ENCODE measurements around the gene PHACTR3.
A peak's percentile ranks its signal among the peaks of the same experiment; 100 is the strongest.
"Not testable (repeated sequence)": the region's sequence is repeated elsewhere in the genome, so short reads cannot be mapped to it uniquely, and the experiment has no call there.

The PHACTR3 gene

GRCh38 chr20:59589086-59589684 lies 15.2 kb upstream of the PHACTR3 start:
- DNase-seq = no peak

DNA sequence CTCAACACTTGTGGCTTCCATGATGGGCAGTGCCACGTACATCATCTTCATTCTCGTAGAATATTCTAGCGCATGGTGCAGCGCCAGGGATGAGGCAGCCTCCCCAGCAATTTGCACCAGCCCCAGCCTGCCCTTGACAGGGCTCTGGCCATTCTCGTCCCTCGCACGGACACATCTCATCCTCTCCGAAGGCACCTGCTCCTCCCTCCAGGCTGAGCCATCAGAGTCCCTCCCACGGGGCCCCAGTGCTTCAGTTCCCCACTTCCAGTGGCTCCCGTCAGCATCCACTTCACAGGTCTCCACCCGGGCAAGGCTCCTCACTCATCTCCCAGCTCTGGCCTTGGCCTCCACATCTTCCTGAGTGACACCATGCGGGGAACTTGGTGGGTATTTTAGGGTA lies 13.3 kb upstream of the PHACTR3 start:
- no peak for DNase-seq

DNA sequence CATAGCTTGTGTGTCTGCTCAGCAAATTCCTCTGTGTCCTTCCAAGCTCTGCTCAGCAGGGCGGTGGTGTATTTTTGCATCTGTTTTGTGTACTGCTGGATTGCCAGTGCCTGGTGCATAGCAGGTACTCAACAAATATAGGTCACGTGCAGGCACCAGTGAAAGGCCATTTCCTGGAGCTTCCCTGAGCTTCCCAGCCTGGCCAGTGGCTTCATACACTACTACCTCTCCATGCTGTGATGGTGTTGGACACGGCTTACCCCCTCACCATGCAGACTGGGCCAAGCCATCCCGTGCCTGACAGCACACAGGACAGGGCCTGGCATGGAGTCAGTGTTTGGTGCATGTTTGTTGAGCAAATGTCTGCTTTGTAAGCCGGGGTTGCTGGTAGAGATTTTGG lies 7.7 kb upstream of the PHACTR3 start:
- no peak for DNase-seq

GRCh38 chr20:59597240-59597639 lies 7.1 kb upstream of the PHACTR3 start:
- no peak for DNase-seq

DNA sequence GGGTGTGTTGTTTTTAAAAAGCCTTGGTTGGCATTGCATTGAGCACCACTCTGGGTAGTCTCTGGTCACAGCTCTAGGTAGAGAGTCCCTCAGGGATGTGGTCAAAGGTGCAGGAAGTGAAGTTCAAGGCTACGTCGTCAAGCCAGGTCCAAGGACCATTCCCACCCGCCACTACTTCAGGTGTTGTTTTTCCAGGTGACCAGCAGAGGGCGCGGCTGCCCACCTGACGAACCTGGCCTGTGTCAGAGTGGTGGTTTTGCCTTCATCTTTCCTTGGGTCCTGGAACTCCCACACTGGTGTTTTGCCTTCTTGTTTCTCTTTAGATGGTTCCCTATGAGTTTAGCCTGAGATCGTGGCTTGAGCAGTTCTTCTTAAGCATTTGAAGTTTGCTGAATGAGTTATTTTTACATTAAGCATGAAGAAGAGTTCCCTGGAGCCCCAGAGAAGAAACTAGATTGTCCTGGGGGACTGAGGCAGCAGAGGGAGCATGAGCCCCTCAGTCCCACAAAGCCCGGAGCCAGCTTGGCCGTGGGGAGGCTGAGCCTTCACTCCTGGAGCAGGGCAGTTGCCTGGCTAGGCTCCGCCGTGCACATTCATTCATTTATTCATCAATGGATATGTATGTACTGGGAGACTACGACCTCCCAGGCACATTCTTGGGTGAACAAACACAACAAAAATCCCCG lies 5.6 kb upstream of the PHACTR3 start:
- DNase-seq = peak in 1 of 2 donors; percentile 9

GRCh38 chr20:59599941-59600340 lies 4.4 kb upstream of the PHACTR3 start:
- DNase-seq = no peak

DNA sequence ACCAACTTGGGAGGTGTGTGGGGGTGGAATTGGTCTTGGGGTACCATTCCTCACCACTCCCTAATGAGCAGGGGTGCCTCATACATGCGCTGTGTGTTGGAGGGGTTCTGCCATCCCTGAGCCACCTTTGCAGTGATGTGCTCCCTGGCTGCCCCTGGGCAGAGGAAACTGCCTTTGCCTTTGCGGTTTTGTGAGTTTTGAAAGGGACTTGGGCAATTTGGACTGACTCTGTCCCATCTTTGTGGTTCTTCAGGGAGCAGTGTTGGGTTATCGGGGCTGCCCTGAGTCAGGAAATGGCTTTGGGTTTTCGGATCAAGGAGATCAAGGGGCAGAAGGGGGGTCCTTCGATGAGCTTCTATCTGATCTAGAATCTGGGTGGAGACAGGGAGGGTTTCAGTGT lies 3.9 kb upstream of the PHACTR3 start:
- no peak for DNase-seq

GRCh38 chr20:59602546-59603080 lies 1.7 kb upstream of the PHACTR3 start:
- DNase-seq = no peak

DNA sequence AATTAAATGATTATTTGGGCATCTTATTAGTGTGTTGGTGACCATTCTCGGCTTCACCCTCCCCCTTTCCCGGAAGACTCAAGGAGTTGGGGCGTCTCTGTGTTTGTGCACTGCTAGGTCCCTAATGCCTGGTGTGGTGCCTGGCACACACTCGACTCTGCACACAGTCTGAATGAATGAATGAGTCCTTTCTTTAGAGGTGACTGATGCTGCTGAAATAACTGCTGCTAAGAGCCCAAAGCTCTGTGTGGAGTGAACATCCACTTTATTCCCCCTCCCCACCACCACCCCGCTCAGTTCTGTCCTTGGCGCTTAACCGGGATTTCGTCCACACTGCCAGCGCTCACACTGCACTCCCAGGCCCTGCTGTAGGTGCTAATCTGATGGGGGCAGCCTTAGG lies 1.2 kb upstream of the PHACTR3 start:
- DNase-seq = no peak

GRCh38 chr20:59604741-59605600 lies 631 bp downstream of the PHACTR3 start:
- DNase-seq = no peak

- no peak for DNase-seq
These were observed 1.4 kb downstream of the PHACTR3 start for GRCh38 chr20:59605601-59606364.

GRCh38 chr20:59606566-59606965 lies 2.2 kb downstream of the PHACTR3 start:
- no peak for DNase-seq

DNA sequence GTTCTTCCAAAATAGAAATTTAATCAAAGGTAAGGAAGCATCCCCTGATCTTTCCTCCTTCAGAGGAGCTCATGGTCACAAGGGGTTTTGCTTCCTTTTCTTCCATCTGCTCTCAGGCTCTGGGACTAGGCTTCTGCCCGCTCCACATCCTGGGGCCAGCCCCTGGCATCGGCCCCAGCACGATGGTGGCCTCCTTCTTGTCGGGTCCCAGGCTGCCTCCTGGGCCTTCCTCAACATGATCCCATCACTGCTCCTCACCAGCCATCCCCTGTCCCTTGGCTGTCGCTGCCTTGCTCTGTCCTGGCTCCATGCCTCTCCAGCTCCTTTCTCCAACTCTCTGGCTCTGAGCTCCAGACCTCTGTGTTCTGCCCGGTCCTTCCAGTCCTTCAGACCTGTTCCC lies 4.1 kb downstream of the PHACTR3 start:
- DNase-seq = no peak

DNA sequence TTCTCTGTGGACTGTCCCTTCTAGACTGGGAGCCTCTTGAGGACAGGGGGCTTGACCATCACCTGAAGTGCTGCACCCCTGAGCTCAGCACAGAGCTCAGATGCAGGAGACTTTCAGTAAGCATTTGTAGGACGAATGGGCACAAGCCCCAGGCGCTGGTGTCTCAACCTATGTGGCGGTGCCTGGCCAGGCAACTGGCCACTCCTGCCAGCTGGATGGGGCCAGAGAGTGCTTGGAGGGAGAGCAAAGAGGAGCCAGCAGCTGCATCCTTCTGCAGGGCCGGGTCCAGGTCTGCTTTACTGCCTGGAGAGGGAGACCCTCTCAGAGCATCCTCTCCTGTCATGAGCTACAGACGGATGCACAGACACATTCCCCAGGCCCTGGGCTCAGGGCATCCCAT lies 4.5 kb downstream of the PHACTR3 start:
- DNase-seq = no peak

DNA sequence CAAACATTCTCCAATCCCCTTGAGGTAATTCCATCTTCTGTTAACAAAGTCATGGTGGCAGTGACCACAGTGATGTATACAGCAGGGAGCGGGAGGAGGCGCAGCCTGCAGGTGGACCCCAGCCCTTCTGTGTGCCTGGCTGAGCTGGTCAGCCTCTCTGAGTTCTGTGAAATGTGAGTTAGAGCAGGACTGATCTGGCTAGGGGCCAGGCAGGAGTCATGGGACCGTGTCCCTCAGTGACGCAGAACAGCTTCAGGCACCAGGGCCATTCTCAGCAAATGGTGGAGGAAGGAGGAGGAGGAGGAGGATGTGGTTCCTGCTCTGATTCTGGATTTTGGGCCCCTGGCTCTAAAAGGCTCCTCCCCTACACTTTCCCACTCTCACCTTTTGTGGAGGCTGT lies 6.9 kb downstream of the PHACTR3 start:
- no peak for DNase-seq

- DNase-seq = no peak
These were observed 9.5 kb downstream of the PHACTR3 start for GRCh38 chr20:59613861-59614260.

DNA sequence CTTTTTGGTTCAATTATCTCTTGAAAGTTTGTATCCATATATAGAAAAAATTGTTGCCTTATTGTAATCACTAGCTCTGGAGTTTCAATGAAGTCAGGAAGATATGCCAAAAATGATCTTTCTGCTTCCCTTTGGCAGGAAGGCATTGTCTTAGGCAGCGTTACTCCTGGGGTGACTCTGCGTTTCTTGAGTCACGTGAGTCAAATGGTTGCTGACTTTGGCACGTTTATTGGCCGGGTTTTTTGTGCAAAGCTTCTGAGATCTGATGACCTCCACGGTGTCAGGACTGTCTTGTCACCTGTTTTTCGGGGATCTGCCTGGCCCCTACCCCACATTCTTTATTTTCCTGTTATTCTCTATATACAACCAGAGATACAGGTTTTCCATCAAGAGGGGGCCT lies 10.4 kb downstream of the PHACTR3 start:
- no peak for DNase-seq

DNA sequence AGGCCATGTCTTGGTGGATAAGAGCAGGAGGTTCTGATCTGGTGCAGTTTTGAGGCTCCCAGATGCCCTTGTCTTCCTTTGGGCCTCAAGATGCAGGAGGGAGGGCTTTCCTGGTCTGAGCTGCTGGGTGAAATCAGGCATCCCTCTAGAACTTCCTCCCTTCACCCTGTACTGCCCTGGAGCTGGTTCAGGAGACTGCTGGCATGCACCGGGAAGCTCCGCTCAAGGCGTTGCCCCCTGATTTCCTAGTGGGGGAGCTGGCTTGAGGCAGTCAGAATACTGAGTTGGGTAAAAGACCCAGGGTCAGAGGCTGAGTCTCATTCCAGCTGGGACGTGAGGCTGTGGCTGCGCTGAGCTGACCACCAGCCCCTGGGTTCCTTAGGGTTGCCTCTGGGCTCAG lies 12.0 kb downstream of the PHACTR3 start:
- no peak for DNase-seq

GRCh38 chr20:59617221-59617620 lies 12.9 kb downstream of the PHACTR3 start:
- DNase-seq = no peak

DNA sequence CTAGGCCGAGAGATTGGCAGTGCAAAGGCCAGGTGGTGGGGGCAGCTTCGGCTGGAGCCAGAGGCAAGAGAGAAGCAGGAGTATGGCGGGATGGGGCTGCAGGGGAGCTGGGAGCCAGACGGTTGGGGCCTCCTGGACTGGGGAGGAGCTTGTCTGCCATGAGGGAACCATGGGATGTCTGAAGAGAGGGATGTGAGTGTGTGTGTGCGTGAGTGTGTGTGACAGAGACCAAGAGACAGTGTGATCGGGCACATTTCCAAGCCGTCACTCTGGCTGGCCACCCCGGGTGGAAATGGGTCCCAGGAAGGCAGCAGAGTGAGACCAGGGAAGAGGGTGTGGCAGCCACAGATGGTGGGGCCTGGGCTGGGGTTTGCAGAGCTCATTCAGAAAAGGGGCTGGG lies 13.8 kb downstream of the PHACTR3 start:
- DNase-seq = no peak

- DNase-seq = not testable (repeated sequence)
These were observed 14.2 kb downstream of the PHACTR3 start for GRCh38 chr20:59618585-59618984.

GRCh38 chr20:59620860-59621505 lies 16.6 kb downstream of the PHACTR3 start:
- no peak for DNase-seq

Data from activated CD4-positive, alpha-beta T cell treated with anti-CD3 and anti-CD28 coated beads for 4 hours (primary cell).